HEK293T (cell line): ENCODE data around the gene BTNL8.

Experiments
- NFRKB ChIP-seq: fragments of 450-650 bp; IDR thresholded peaks from 2 replicates; pipeline ENCODE4 v1.6.1; 2016; ENCODE audit warnings: mild to moderate bottlenecking, moderate library complexity
- SP1 ChIP-seq: fragments of 450-650 bp; IDR thresholded peaks from 2 replicates; pipeline ENCODE4 v1.6.1; 2017

- TF ChIP-seq SP1, result no peak
- no peak for TF ChIP-seq NFRKB
These were observed 23.0 kb upstream of the BTNL8 start for GRCh38 chr5:180875860-180876426.
